ENCODE measurements around the gene ERI2. TPM values are rescaled to one million over a fixed set of nuclear protein-coding genes. Genes with fewer than 3 reads are reported as not detected.
"Not testable (repeated sequence)": the region's sequence is repeated elsewhere in the genome, so short reads cannot be mapped to it uniquely, and the experiment has no call there.

The ERI2 gene
- total RNA-seq, 2 donors from 2014 or later: 31.6 to 35.2 TPM

- no peaks in the 10 kb centered on the region for H3K4me1 ChIP-seq (replicated peaks)
- H3K4me3 ChIP-seq: no peak overlapping the region
- H3K27ac ChIP-seq: no peak overlapping the region
- no peak for TF ChIP-seq POLR2A (IDR thresholded peaks at IDR 0.05)
- TF ChIP-seq, protein P1, sequence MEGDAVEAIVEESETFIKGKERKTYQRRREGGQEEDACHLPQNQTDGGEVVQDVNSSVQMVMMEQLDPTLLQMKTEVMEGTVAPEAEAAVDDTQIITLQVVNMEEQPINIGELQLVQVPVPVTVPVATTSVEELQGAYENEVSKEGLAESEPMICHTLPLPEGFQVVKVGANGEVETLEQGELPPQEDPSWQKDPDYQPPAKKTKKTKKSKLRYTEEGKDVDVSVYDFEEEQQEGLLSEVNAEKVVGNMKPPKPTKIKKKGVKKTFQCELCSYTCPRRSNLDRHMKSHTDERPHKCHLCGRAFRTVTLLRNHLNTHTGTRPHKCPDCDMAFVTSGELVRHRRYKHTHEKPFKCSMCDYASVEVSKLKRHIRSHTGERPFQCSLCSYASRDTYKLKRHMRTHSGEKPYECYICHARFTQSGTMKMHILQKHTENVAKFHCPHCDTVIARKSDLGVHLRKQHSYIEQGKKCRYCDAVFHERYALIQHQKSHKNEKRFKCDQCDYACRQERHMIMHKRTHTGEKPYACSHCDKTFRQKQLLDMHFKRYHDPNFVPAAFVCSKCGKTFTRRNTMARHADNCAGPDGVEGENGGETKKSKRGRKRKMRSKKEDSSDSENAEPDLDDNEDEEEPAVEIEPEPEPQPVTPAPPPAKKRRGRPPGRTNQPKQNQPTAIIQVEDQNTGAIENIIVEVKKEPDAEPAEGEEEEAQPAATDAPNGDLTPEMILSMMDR (IDR thresholded peaks at IDR 0.05): no peak
- TF ChIP-seq POLR2AphosphoS5 (IDR thresholded peaks at IDR 0.05): no peak
- no peak for DNase-seq (ENCODE audit: low spot score)
- 94% methylated on average over 1 of the region's 1 CpG for WGBS
- no peaks in the 10 kb centered on the region for H3K9me3 ChIP-seq
- H3K36me3 ChIP-seq: no peaks in the 10 kb centered on the region
- intact Hi-C loops (cut with DNase I): no loop called here
- H3K27me3 ChIP-seq (replicated peaks; ENCODE audit: insufficient read depth): no peaks in the 10 kb centered on the region
Measured at GRCh38 chr16:20768121-20768520, 38.2 kb downstream of the ERI2 start.

GRCh38 chr16:20767577-20767976, 38.7 kb downstream of the ERI2 start:
- no peak overlapping the region for H3K27ac ChIP-seq
- intact Hi-C loops (cut with DNase I): no loop called here

DNA sequence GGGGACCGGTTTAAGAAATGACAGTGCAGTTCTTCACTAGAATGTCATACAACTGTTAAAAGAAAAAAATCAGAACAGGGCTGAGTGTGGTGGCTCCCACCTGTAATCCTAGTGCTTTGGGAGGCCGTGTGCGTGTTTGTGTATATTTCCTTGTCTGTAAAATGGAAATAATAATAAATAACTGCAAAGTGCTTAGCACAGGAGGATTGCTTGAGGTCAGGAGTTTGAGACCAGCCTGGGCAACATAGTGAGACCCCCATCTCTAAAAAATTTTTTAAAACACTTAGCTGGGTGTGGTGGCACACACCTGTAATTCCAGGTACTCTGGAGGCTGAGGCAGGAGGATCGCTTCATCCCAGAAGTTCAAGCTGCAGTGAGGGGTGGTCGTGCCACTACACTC, 40.0 kb downstream of the ERI2 start:
- intact Hi-C loops (cut with DNase I): no loop called here
- TF ChIP-seq, protein P1 (IDR thresholded peaks at IDR 0.05): no peak
- TF ChIP-seq POLR2A (IDR thresholded peaks at IDR 0.05) (no peak), POLR2AphosphoS5 (IDR thresholded peaks at IDR 0.05) (no peak)
- WGBS: 86% methylated on average over 5 of the region's 5 CpGs
- H3K9me3 ChIP-seq: no peaks in the 10 kb centered on the region
- H3K27ac ChIP-seq: no peak overlapping the region
- no peak overlapping the region for H3K4me3 ChIP-seq
- no peaks in the 10 kb centered on the region for H3K4me1 ChIP-seq (replicated peaks)
- no peaks in the 10 kb centered on the region for H3K36me3 ChIP-seq
- DNase-seq (ENCODE audit: low spot score): no peak
- H3K27me3 ChIP-seq (replicated peaks; ENCODE audit: insufficient read depth): no peaks in the 10 kb centered on the region

More at GRCh38 chr16:20767577-20767976, 38.7 kb downstream of the ERI2 start:
- Histone ChIP-seq H3K27me3 (replicated peaks; ENCODE audit: insufficient read depth) (no peaks in the 10 kb centered on the region), H3K4me3 (no peak overlapping the region), H3K36me3 (no peaks in the 10 kb centered on the region), H3K9me3 (no peaks in the 10 kb centered on the region), H3K4me1 (replicated peaks) (no peaks in the 10 kb centered on the region)
- DNase-seq (ENCODE audit: low spot score): no peak
- TF ChIP-seq, protein P1 (IDR thresholded peaks at IDR 0.05): no peak
- no peak for TF ChIP-seq POLR2AphosphoS5 (IDR thresholded peaks at IDR 0.05)
- TF ChIP-seq POLR2A (IDR thresholded peaks at IDR 0.05): no peak

DNA sequence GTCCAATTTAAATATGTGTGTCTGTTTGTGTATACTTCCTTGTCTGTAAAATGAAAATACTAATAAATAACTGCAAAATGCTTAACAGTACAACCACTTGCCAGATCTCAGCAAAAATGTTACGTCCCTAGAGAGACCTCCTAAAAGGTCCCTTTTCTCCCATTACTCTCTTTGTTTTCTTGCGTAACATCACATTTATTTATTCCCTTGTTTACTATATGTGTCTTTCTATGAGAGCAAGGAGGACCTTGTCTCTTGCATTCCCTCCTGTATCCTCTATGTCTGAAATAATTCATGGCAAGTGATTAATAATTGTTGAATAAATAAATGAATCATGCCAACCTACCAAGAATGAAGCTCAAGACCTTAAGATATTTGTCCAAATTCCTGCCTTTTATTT, 40.5 kb downstream of the ERI2 start:
- Histone ChIP-seq H3K4me3 (no peak overlapping the region), H3K36me3 (no peaks in the 10 kb centered on the region), H3K27me3 (replicated peaks; ENCODE audit: insufficient read depth) (no peaks in the 10 kb centered on the region), H3K4me1 (replicated peaks) (no peaks in the 10 kb centered on the region), H3K9me3 (no peaks in the 10 kb centered on the region), H3K27ac (no peak overlapping the region)
- TF ChIP-seq POLR2AphosphoS5 (IDR thresholded peaks at IDR 0.05) (no peak), POLR2A (IDR thresholded peaks at IDR 0.05) (no peak)
- TF ChIP-seq, protein P1 (IDR thresholded peaks at IDR 0.05): no peak
- 91% methylated on average over 2 of the region's 2 CpGs for WGBS
- no peak for DNase-seq (ENCODE audit: low spot score)
- intact Hi-C loops (cut with DNase I): no loop called here

GRCh38 chr16:20764448-20764847, 41.8 kb downstream of the ERI2 start:
- H3K4me1 ChIP-seq (replicated peaks); H3K4me3 ChIP-seq; intact Hi-C loops (cut with DNase I); H3K27me3 ChIP-seq (replicated peaks; ENCODE audit: insufficient read depth); DNase-seq (ENCODE audit: low spot score); H3K9me3 ChIP-seq; H3K36me3 ChIP-seq: not testable (repeated sequence)
- H3K27ac ChIP-seq: peak overlapping the region; percentile 79 to 80
- 55% methylated on average over 1 of the region's 1 CpG for WGBS
